HEK293 (cell line): ENCODE measurements around the gene GRB2.
A peak's percentile ranks its signal among the peaks of the same experiment; 100 is the strongest.

Source experiments
- CTCF ChIP-seq: fragments of 450-650 bp; formaldehyde crosslinking; IDR thresholded peaks from 2 replicates; pipeline ENCODE4 v1.5.1; 2016; ENCODE audit warnings: missing biosample characterization, missing genetic modification characterization
- GLIS2 ChIP-seq: fragments of 450-650 bp; formaldehyde crosslinking; IDR thresholded peaks from 2 replicates; pipeline ENCODE4 v1.5.1; 2016; ENCODE audit warnings: missing biosample characterization, missing genetic modification characterization
- KLF1 ChIP-seq: fragments of 450-650 bp; formaldehyde crosslinking; IDR thresholded peaks from 2 replicates; pipeline ENCODE4 v1.5.1; 2016; ENCODE audit warnings: missing biosample characterization, missing genetic modification characterization
- KLF9 ChIP-seq: fragments of 450-650 bp; formaldehyde crosslinking; IDR thresholded peaks from 2 replicates; pipeline ENCODE4 v1.5.1; 2016; ENCODE audit warnings: missing biosample characterization, missing genetic modification characterization, low read depth
- SALL2 ChIP-seq: fragments of 450-650 bp; formaldehyde crosslinking; IDR thresholded peaks from 2 replicates; pipeline ENCODE4 v1.5.0; 2017; ENCODE audit warnings: missing biosample characterization, mild to moderate bottlenecking, missing genetic modification characterization, borderline replicate concordance
- SCRT1 ChIP-seq: fragments of 450-650 bp; formaldehyde crosslinking; IDR thresholded peaks from 2 replicates; pipeline ENCODE4 v1.5.1; 2016; ENCODE audit warnings: missing biosample characterization, missing genetic modification characterization, borderline replicate concordance
- SP2 ChIP-seq: fragments of 450-650 bp; formaldehyde crosslinking; IDR thresholded peaks from 2 replicates; pipeline ENCODE4 v1.5.1; 2016; ENCODE audit warnings: missing biosample characterization, missing genetic modification characterization
- ZBTB10 ChIP-seq: fragments of 450-650 bp; formaldehyde crosslinking; IDR thresholded peaks from 2 replicates; pipeline ENCODE4 v1.5.1; 2016; ENCODE audit warnings: missing biosample characterization, missing genetic modification characterization
- ZBTB21 ChIP-seq: fragments of 450-650 bp; formaldehyde crosslinking; IDR thresholded peaks from 2 replicates; pipeline ENCODE4 v1.5.1; 2017; ENCODE audit warnings: missing biosample characterization, missing genetic modification characterization
- ZBTB26 ChIP-seq: fragments of 450-650 bp; formaldehyde crosslinking; optimal IDR thresholded peaks from 2 replicates; pipeline ENCODE3; 2016; ENCODE audit warnings: missing biosample characterization, mild to moderate bottlenecking, missing genetic modification characterization
- ZBTB8A ChIP-seq: fragments of 450-650 bp; formaldehyde crosslinking; IDR thresholded peaks from 2 replicates; pipeline ENCODE4 v1.5.1; 2016; ENCODE audit warnings: missing biosample characterization, missing genetic modification characterization
- ZIC2 ChIP-seq: fragments of 450-650 bp; formaldehyde crosslinking; IDR thresholded peaks from 2 replicates; pipeline ENCODE4 v1.5.1; 2016; ENCODE audit warnings: missing biosample characterization, missing genetic modification characterization
- ZNF148 ChIP-seq: fragments of 450-650 bp; formaldehyde crosslinking; IDR thresholded peaks from 2 replicates; pipeline ENCODE4 v1.5.0; 2017; ENCODE audit warnings: missing biosample characterization, missing genetic modification characterization, borderline replicate concordance
- ZNF24 ChIP-seq: fragments of 450-650 bp; formaldehyde crosslinking; IDR thresholded peaks from 2 replicates; pipeline ENCODE4 v1.5.1; 2016; ENCODE audit warnings: missing biosample characterization, missing genetic modification characterization
- ZNF274 ChIP-seq, 2 experiments: fragments of 200-500 bp in 1 of 2; fragments of 450-650 bp in 1 of 2; sonication (Bioruptor generic) in 1 of 2; formaldehyde crosslinking in 1 of 2; IDR thresholded peaks; 2 replicates each; pipeline versions ENCODE4 v1.5.1 to v1.6.1; 2014 to 2016; ENCODE audit warnings: borderline replicate concordance in 1 of 2, inconsistent platforms in 1 of 2, low read length in 1 of 2, missing biosample characterization in 1 of 2, missing genetic modification characterization in 1 of 2
- ZNF423 ChIP-seq: fragments of 450-650 bp; formaldehyde crosslinking; IDR thresholded peaks from 2 replicates; pipeline ENCODE4 v1.5.1; 2016; ENCODE audit warnings: missing biosample characterization, missing genetic modification characterization
- ZNF600 ChIP-seq: fragments of 450-650 bp; formaldehyde crosslinking; IDR thresholded peaks from 2 replicates; pipeline ENCODE4 v1.5.1; 2016; ENCODE audit warnings: missing biosample characterization, missing genetic modification characterization
- ZNF610 ChIP-seq: fragments of 450-650 bp; formaldehyde crosslinking; IDR thresholded peaks from 2 replicates; pipeline ENCODE4 v1.5.1; 2016; ENCODE audit warnings: missing biosample characterization, missing genetic modification characterization, borderline replicate concordance
- ZNF768 ChIP-seq: fragments of 450-650 bp; formaldehyde crosslinking; IDR thresholded peaks from 2 replicates; pipeline ENCODE4 v1.5.1; 2018; ENCODE audit warnings: missing biosample characterization, mild to moderate bottlenecking, missing genetic modification characterization
- ZNF843 ChIP-seq: fragments of 450-650 bp; formaldehyde crosslinking; IDR thresholded peaks from 2 replicates; pipeline ENCODE4 v1.5.1; 2016; ENCODE audit warnings: missing biosample characterization, missing genetic modification characterization
- TF ChIP-seq, protein P1 (sequence below): fragments of 450-650 bp; formaldehyde crosslinking; IDR thresholded peaks from 2 replicates; pipeline ENCODE4 v1.5.1; 2017; ENCODE audit warnings: missing biosample characterization, missing genetic modification characterization
- TF ChIP-seq, protein P2 (sequence below): fragments of 450-650 bp; formaldehyde crosslinking; IDR thresholded peaks from 2 replicates; pipeline ENCODE4 v1.5.1; 2016; ENCODE audit warnings: missing biosample characterization, missing genetic modification characterization
- TF ChIP-seq, protein P3 (sequence below): fragments of 450-650 bp; formaldehyde crosslinking; IDR thresholded peaks from 2 replicates; pipeline ENCODE4 v1.5.1; 2016; ENCODE audit warnings: missing biosample characterization, missing genetic modification characterization
- TF ChIP-seq, protein P4 (sequence below): sonication (generic); formaldehyde crosslinking; IDR thresholded peaks from 2 replicates; pipeline ENCODE4 v1.8.1; 2022; ENCODE audit warnings: mild to moderate bottlenecking, moderate library complexity, missing genetic modification reagents

GRB2 gene

DNA sequence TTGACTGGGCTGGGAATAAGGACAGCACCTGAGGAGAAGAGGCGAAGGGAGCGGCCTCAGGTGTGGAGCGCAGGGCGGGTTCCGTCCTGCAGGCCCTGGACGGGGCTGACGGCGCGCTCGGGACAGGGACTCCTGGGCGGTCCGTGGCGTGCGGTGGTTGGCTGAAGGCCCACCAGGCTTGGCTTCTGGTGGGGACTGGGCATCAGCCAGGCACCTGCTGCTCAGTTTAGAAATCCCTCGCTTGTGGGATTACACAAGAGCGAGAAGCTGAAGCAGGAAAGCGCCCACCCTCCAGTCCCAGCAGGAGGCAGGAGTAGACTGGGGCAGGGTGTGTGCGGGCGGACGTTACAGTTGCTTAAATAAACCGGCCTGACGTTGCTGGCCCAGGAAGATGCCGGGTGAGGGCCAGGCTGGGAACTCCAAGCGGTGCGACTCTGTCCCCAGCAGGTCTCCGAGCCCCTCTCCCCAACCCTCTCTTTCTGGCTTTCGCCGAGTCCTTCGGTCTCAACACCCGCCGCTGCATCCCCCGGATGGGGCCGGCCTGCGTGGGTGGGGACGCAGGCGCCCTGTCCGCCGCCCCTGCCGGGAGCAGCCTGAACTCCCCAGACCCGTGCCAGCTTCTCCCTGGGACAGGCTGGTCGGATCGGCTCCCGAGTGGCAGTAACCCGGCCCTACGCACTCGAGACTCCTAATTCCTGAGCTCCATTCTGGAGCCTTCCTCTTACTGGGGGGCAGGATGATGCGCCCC, 135.1 kb downstream of the GRB2 start (continued):
- TF ChIP-seq, protein P1, sequence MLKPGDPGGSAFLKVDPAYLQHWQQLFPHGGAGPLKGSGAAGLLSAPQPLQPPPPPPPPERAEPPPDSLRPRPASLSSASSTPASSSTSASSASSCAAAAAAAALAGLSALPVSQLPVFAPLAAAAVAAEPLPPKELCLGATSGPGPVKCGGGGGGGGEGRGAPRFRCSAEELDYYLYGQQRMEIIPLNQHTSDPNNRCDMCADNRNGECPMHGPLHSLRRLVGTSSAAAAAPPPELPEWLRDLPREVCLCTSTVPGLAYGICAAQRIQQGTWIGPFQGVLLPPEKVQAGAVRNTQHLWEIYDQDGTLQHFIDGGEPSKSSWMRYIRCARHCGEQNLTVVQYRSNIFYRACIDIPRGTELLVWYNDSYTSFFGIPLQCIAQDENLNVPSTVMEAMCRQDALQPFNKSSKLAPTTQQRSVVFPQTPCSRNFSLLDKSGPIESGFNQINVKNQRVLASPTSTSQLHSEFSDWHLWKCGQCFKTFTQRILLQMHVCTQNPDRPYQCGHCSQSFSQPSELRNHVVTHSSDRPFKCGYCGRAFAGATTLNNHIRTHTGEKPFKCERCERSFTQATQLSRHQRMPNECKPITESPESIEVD (tag by site-specific recombination), result no peak
- TF ChIP-seq KLF9 (tag by site-specific recombination) (peak; percentile 65; the same call in 1 of the 2 replicates), CTCF (peak; percentile 67), ZIC2 (tag by site-specific recombination) (peak; percentile 83), KLF1 (tag by site-specific recombination) (peak; percentile 32), SALL2 (tag by site-specific recombination) (no peak), ZNF768 (tag by site-specific recombination) (no peak), SP2 (tag by site-specific recombination) (peak; percentile 68), SCRT1 (tag by site-specific recombination) (peak; percentile 33; the same call in 1 of the 2 replicates), ZNF600 (peak; percentile 87), ZBTB10 (tag by site-specific recombination) (peak; percentile 63; the same call in 1 of the 2 replicates), ZBTB8A (peak; percentile 80), ZNF610 (no peak; the same call in 1 of the 2 replicates), GLIS2 (peak; percentile 94), ZNF24 (tag by site-specific recombination) (no peak; the same call in 1 of the 2 replicates), ZNF148 (tag by site-specific recombination) (no peak), ZBTB21 (tag by site-specific recombination) (peak; percentile 30; the same call in 1 of the 2 replicates), ZNF274 (IDR thresholded peaks at IDR 0.05; ENCODE audit: low read length) (no peak), ZNF274 (tag by site-specific recombination; IDR thresholded peaks at IDR 0.05; ENCODE audit: borderline replicate concordance) (no peak), ZNF423 (tag by site-specific recombination) (peak; percentile 37; the same call in 1 of the 2 replicates), ZBTB26 (tag by site-specific recombination) (peak; percentile 55), ZNF843 (peak; percentile 41; the same call in 1 of the 2 replicates)
- TF ChIP-seq, protein P2, sequence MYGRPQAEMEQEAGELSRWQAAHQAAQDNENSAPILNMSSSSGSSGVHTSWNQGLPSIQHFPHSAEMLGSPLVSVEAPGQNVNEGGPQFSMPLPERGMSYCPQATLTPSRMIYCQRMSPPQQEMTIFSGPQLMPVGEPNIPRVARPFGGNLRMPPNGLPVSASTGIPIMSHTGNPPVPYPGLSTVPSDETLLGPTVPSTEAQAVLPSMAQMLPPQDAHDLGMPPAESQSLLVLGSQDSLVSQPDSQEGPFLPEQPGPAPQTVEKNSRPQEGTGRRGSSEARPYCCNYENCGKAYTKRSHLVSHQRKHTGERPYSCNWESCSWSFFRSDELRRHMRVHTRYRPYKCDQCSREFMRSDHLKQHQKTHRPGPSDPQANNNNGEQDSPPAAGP, result peak; percentile 72
- TF ChIP-seq, protein P3, sequence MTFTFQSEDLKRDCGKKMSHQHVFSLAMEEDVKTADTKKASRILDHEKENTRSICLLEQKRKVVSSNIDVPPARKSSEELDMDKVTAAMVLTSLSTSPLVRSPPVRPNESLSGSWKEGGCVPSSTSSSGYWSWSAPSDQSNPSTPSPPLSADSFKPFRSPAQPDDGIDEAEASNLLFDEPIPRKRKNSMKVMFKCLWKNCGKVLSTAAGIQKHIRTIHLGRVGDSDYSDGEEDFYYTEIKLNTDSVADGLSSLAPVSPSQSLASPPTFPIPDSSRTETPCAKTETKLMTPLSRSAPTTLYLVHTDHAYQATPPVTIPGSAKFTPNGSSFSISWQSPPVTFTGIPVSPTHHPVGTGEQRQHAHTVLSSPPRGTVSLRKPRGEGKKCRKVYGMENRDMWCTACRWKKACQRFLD, result no peak
- TF ChIP-seq, protein P4, sequence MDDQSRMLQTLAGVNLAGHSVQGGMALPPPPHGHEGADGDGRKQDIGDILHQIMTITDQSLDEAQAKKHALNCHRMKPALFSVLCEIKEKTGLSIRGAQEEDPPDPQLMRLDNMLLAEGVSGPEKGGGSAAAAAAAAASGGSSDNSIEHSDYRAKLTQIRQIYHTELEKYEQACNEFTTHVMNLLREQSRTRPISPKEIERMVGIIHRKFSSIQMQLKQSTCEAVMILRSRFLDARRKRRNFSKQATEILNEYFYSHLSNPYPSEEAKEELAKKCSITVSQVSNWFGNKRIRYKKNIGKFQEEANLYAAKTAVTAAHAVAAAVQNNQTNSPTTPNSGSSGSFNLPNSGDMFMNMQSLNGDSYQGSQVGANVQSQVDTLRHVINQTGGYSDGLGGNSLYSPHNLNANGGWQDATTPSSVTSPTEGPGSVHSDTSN (CRISPR knock-in tag), result peak; percentile 67
